Stimulated activated naive B cell treated with anti-CD40 and anti-IgM and Interleukin-4, amounts not matched to agents 10 μg/mL and 1 μg/mL and 100 μg/mL, for 72 hours (primary cell): ENCODE measurements around the gene SYNE1.

ENCODE experiments used
- ATAC-seq, 2 donors: fragments of 150-1000 bp; cut with Tn5 transposase; replicated peaks; 2 replicates each; pipeline ENCODE4 v1.10.0; 2021; ENCODE audit warnings: moderate library complexity in 1 of 2
- DNase-seq: peaks from one replicate; pipeline ENCODE4 v3.0.0; 2021
- H3K27ac Mint-ChIP-seq: one replicate; pipeline ENCODE4 v1.8.0; 2022; ENCODE audit warnings: mild to moderate bottlenecking, mixed read lengths
- H3K27me3 Mint-ChIP-seq, 2 donors: one replicate each; pipeline ENCODE4 v1.8.0; 2022; ENCODE audit warnings: mixed read lengths in 2 of 2
- H3K36me3 Mint-ChIP-seq, 2 donors: one replicate each; pipeline ENCODE4 v1.8.0; 2022; ENCODE audit warnings: mixed read lengths in 2 of 2, mild to moderate bottlenecking in 1 of 2
- H3K4me1 Mint-ChIP-seq, 2 donors: one replicate each; pipeline ENCODE4 v1.8.0; 2022; ENCODE audit warnings: mixed read lengths in 2 of 2, mild to moderate bottlenecking in 1 of 2
- H3K4me3 Mint-ChIP-seq, 2 donors: one replicate each; pipeline ENCODE4 v1.8.0; 2022; ENCODE audit warnings: mild to moderate bottlenecking in 2 of 2, mixed read lengths in 2 of 2, moderate library complexity in 1 of 2
- H3K9me3 Mint-ChIP-seq, 2 donors: one replicate each; pipeline ENCODE4 v1.8.0; 2022; ENCODE audit warnings: mixed read lengths in 2 of 2, mild to moderate bottlenecking in 1 of 2

SYNE1 gene

DNA sequence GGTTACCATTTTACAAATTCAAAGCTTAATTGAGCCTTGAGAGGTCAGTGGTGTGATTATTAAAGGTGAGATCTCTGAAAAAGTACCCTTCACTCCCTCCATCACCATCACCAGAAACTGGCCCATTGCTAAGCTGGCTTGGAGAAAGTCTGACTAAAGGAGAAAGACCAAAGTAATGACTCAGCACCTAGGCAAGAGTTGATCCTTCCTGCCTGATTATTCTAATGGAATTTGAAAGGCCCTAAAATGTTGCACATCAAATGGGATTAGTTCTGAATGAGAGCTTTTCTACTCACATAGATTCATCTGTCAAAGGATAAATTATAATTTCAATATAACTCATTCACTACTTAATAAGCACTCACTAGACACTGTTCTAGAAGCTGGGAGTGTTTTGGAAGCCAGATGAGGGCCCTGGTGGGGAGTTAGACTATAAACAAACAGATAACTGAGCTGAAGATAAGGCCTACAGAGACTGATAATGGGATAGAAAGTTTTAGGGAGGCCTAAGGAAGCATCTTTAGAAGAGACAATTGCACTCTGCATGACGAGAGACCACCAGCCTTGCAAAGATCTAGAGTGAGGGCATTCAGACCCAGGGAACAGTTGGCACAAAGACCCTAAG is 366.7 kb downstream of the SYNE1 start:
- Mint-ChIP-seq H3K4me3 (no peak overlapping the region), H3K36me3 (peaks cover 0 to 3% of the 10 kb centered on the region in 2 donors), H3K27me3 (no peaks in the 10 kb centered on the region), H3K4me1 (peaks cover 2 to 4% of the 10 kb centered on the region in 2 donors), H3K27ac (no peak overlapping the region), H3K9me3 (no peaks in the 10 kb centered on the region)
- no peak for DNase-seq
- ATAC-seq, result no peak

GRCh38 chr6:152268846-152269442 is 368.2 kb downstream of the SYNE1 start:
- H3K4me1 Mint-ChIP-seq, result peaks cover 2 to 4% of the 10 kb centered on the region in 2 donors
- DNase-seq (no peak), ATAC-seq (no peak)
- H3K27me3 Mint-ChIP-seq, result no peaks in the 10 kb centered on the region
- no peaks in the 10 kb centered on the region for H3K9me3 Mint-ChIP-seq
- H3K27ac Mint-ChIP-seq, result no peak overlapping the region
- peaks cover 4 to 6% of the 10 kb centered on the region in 2 donors for H3K36me3 Mint-ChIP-seq
- no peak overlapping the region for H3K4me3 Mint-ChIP-seq

DNA sequence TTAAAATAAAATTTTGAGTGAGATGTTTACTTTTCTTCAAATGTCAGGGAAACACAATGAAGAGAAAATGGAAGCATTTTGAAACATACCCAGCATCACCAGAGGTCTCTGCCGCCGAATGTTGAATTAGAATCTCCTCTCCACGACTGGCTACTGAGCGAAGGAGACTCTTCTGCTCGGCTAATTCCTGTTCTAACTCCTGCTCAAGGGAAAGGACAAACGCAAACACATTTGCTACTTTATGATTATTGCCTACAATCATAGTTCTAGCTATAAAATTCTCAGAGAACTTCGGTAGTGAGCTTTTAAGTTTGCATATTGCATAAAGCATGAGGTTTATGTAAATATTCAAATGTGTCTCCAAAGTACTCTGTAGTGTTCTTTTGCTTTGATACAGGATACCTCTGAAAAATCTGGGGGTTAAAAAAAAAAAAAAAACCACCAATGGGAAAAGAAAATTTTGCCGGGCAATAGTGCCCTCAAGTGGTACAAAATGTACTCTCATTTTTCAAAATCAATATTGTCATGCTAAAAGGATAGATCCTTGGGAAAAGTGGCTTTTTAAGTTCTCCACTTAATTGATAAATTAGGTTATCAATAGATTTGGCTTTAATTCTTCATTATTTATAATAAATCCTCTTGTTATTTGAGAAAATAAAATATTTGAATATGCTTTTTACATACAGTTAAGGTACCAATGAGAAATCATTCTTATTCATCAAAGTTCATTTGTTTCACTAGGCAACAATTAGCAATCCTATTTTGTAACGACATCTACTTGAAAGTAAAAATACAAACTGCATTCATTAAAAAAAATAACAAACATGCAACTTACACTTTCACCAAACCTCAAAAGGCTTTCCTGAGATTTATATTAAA is 369.0 kb downstream of the SYNE1 start:
- Mint-ChIP-seq H3K27ac (no peak overlapping the region), H3K27me3 (no peaks in the 10 kb centered on the region), H3K4me1 (peaks cover 2 to 4% of the 10 kb centered on the region in 2 donors), H3K4me3 (no peak overlapping the region), H3K36me3 (peaks cover 9% of the 10 kb centered on the region in 2 donors), H3K9me3 (peaks cover 0 to under 1% of the 10 kb centered on the region in 2 donors)
- no peak for DNase-seq
- ATAC-seq, result no peak

DNA sequence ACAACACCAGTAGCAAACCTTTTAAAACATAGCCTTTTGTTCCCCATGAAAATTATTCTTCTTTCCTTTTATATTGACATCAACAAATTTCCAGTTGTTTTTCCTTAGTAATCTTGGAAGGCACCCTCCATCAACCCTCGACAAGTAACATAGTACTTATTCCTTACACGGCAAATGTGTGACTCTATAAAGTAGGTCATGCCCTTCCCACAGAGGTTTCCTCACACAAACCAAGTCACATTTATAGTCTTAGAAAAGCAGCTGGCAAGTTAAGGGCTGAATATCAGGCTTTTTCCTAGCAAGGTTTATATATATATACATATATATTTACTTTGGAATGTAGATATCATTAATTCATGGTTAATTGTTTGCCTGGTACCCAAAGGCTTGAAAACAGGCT is 371.5 kb downstream of the SYNE1 start:
- no peaks in the 10 kb centered on the region for H3K4me1 Mint-ChIP-seq
- no peak for DNase-seq
- H3K9me3 Mint-ChIP-seq, result peaks cover 3 to 6% of the 10 kb centered on the region in 2 donors
- no peak overlapping the region for H3K27ac Mint-ChIP-seq
- no peak overlapping the region for H3K4me3 Mint-ChIP-seq
- no peaks in the 10 kb centered on the region for H3K27me3 Mint-ChIP-seq
- no peak for ATAC-seq
- peaks cover 21 to 27% of the 10 kb centered on the region in 2 donors for H3K36me3 Mint-ChIP-seq

GRCh38 chr6:152263582-152263981 is 373.6 kb downstream of the SYNE1 start:
- Mint-ChIP-seq H3K36me3 (peaks cover 30 to 43% of the 10 kb centered on the region in 2 donors), H3K4me1 (no peaks in the 10 kb centered on the region), H3K27me3 (no peaks in the 10 kb centered on the region), H3K27ac (no peak overlapping the region), H3K9me3 (peaks cover 3 to 6% of the 10 kb centered on the region in 2 donors), H3K4me3 (no peak overlapping the region)
- DNase-seq (no peak), ATAC-seq (no peak)

- no peaks in the 10 kb centered on the region for H3K27me3 Mint-ChIP-seq
- no peak for ATAC-seq
- H3K27ac Mint-ChIP-seq, result no peak overlapping the region
- H3K4me3 Mint-ChIP-seq, result no peak overlapping the region
- no peaks in the 10 kb centered on the region for H3K4me1 Mint-ChIP-seq
- H3K9me3 Mint-ChIP-seq, result peaks cover 3 to 6% of the 10 kb centered on the region in 2 donors
- H3K36me3 Mint-ChIP-seq, result peaks cover 37 to 53% of the 10 kb centered on the region in 2 donors
- DNase-seq, result no peak
These were observed 376.0 kb downstream of the SYNE1 start for GRCh38 chr6:152261179-152261578.

GRCh38 chr6:152259234-152259633 is 377.9 kb downstream of the SYNE1 start:
- Mint-ChIP-seq H3K9me3 (peaks cover 3 to 6% of the 10 kb centered on the region in 2 donors), H3K27ac (no peak overlapping the region), H3K27me3 (no peaks in the 10 kb centered on the region), H3K4me1 (no peaks in the 10 kb centered on the region), H3K4me3 (no peak overlapping the region), H3K36me3 (peaks cover 37 to 52% of the 10 kb centered on the region in 2 donors)
- DNase-seq (no peak), ATAC-seq (no peak)

DNA sequence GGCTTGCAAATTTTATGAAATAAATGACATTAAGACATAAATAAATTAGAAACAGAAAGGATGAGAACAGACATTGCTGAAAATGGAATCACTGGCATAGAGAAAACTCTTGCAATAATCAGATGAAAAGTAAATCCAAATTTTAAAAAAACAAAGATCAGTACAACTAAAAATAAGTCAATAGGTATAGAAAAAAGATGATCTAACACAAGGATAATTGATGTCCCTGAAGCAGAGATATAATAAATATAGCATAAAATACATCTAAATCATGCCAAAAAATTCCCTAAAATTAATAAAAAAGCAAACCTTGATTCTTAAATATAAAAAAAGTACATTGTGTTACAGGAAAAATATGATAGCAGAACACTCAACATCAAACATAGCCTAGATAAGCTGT is 379.6 kb downstream of the SYNE1 start:
- ATAC-seq (no peak), DNase-seq (no peak)
- H3K9me3 Mint-ChIP-seq, result no peaks in the 10 kb centered on the region
- H3K36me3 Mint-ChIP-seq, result peaks cover 30 to 41% of the 10 kb centered on the region in 2 donors
- no peaks in the 10 kb centered on the region for H3K4me1 Mint-ChIP-seq
- no peaks in the 10 kb centered on the region for H3K27me3 Mint-ChIP-seq
- no peak overlapping the region for H3K4me3 Mint-ChIP-seq
- H3K27ac Mint-ChIP-seq, result no peak overlapping the region

DNA sequence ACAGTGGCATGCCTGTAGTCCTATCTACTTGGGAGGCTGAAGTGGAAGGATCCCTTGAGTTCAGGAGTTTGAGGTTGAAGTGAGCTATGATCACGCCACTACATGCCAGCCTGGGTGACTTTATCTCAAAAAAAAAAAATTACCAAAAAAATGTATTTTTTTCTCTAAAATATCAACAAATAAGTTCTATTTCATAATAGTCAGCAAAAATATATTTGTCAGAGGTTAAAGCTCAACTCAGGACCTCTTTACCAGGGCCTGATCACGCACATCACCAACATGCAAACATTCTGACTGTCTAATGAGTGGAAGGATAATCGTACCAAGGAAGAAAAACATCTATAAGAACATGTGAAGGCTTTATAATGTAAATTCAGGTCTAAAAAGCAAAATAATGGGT is 387.0 kb downstream of the SYNE1 start:
- ATAC-seq (no peak), DNase-seq (no peak)
- no peak overlapping the region for H3K27ac Mint-ChIP-seq
- H3K9me3 Mint-ChIP-seq, result no peaks in the 10 kb centered on the region
- peaks cover 14 to 21% of the 10 kb centered on the region in 2 donors for H3K36me3 Mint-ChIP-seq
- peaks cover 0 to 2% of the 10 kb centered on the region in 2 donors for H3K4me1 Mint-ChIP-seq
- no peaks in the 10 kb centered on the region for H3K27me3 Mint-ChIP-seq
- no peak overlapping the region for H3K4me3 Mint-ChIP-seq

DNA sequence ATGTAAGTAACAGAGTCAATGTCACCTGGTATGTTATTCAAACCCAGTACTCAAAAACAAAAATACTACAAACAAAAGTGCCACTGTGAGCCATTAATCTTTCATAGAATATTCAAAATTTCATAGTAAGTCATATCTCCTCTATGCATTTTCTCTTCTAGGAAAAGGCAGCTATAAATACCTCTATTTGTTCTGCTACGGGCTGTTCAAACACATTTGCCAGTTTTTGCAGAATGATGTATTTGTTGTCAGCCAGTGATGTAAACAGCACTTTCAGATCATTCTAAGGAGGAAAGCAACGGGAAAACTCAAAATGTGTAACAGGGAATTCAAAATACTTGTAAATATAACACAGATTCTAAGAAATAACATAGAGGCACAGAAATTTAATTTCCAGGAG is 388.2 kb downstream of the SYNE1 start:
- H3K4me1 Mint-ChIP-seq, result peaks cover 0 to 2% of the 10 kb centered on the region in 2 donors
- no peaks in the 10 kb centered on the region for H3K9me3 Mint-ChIP-seq
- H3K27me3 Mint-ChIP-seq, result no peaks in the 10 kb centered on the region
- DNase-seq (no peak), ATAC-seq (no peak)
- H3K4me3 Mint-ChIP-seq, result no peak overlapping the region
- H3K36me3 Mint-ChIP-seq, result peaks cover 12 to 23% of the 10 kb centered on the region in 2 donors
- H3K27ac Mint-ChIP-seq, result no peak overlapping the region

DNA sequence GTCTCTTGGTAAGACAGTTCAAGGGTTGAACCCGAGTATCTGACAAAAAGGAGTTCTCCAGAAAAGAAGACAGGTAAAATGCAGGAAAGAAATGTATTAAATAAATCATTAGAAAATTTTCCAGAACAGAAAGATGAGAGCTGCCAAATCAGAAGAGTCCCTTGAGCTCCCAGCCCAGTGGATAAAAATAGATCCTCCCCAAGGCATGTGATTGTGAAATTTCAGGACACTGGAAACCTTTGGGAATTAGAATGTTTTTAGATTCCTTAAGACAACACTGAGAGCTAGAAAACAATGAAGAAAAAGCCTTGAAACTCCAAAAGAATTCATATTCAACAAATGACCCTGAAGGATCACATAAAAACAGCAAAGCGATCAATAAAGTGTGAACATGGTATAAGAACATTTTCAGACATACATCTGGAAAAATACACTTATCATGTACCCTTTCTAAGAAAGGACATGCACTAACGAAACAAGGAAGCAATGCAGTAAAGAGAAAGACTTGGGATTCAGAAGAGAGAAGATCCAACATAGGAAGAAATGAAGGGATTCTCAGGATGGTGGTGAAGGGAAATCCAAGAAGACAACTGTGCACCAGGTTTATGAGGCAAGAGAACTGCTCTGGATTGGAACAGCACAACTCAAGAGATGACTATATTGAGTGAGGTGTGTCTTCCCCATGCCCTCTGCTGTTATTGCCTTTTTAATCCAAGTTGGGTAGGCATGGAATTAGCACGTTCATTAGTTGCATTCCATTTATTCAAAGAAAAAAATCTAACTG is 390.4 kb downstream of the SYNE1 start:
- Mint-ChIP-seq H3K4me3 (no peak overlapping the region), H3K36me3 (peaks cover 17 to 30% of the 10 kb centered on the region in 2 donors), H3K4me1 (peaks cover 0 to 2% of the 10 kb centered on the region in 2 donors), H3K9me3 (no peaks in the 10 kb centered on the region), H3K27me3 (no peaks in the 10 kb centered on the region), H3K27ac (no peak overlapping the region)
- ATAC-seq (no peak), DNase-seq (no peak)

- Mint-ChIP-seq H3K27ac (no peak overlapping the region), H3K36me3 (peaks cover 21 to 44% of the 10 kb centered on the region in 2 donors), H3K4me3 (no peak overlapping the region), H3K9me3 (no peaks in the 10 kb centered on the region), H3K27me3 (no peaks in the 10 kb centered on the region), H3K4me1 (peaks cover 0 to 2% of the 10 kb centered on the region in 2 donors)
- ATAC-seq (no peak), DNase-seq (no peak)
These were observed 392.0 kb downstream of the SYNE1 start for GRCh38 chr6:152244998-152245630.

DNA sequence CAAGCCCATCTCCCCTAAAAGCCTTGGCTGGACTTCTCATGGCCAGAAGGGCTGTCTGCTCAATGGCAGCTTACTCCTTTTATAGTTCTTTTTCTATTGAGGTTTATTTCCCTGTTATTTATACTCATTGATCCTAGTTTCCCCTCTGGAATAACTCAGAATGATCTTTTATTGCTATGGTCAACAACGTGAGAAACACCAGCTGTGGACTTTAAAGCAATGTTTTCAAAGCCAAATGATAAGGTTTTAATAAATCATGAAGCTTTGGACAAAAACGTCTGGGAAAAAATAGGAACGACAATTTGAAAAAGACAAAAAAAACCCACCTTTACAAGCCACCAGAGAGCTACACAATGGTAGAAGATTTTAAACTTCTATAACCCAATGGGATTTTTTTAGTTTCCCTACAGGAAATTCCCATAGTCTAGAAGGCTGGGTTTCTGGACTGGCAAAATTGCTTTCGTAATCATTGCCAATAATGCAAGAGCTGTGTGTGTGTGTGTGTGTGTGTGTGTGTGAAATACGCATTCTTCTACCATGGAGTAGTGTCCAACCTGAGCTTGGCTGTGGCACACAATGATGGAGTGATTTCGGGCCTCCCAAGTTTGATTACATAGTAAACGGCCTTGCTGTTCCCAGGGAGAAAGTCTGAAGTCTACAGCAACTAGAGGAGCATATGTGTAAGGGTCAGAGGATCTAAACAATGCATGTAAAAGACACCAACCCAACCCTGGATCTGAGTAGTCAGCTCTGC is 396.0 kb downstream of the SYNE1 start:
- H3K27ac Mint-ChIP-seq, result no peak overlapping the region
- H3K4me1 Mint-ChIP-seq, result no peaks in the 10 kb centered on the region
- H3K27me3 Mint-ChIP-seq, result no peaks in the 10 kb centered on the region
- H3K4me3 Mint-ChIP-seq, result no peak overlapping the region
- H3K9me3 Mint-ChIP-seq, result no peaks in the 10 kb centered on the region
- no peak for ATAC-seq
- no peak for DNase-seq
- peaks cover 20 to 42% of the 10 kb centered on the region in 2 donors for H3K36me3 Mint-ChIP-seq
